Caco-2 (cell line): Measurements from ENCODE around the gene TPM2. TPM values are rescaled to one million over a fixed set of nuclear protein-coding genes. Genes with fewer than 3 reads are reported as not detected.

Experiments used
- BruUV-seq: library from RNA; stranded (reverse); fragments of 400-500 nt; replicated peaks from 2 replicates; lab custom pipeline; 2021; lab: Mats Ljungman, UMichigan
- CTCF ChIA-PET: fragments of 300-600 bp; sonication (Branson Sonifier 250); formaldehyde crosslinking; loops from one replicate; lab custom pipeline; 2022; ENCODE audit warnings: antibody characterized with exemption; lab: Charles Lee
- POLR2A ChIA-PET: fragments of 300-600 bp; sonication (Branson Sonifier 250); formaldehyde crosslinking; loops from one replicate; lab custom pipeline; 2022; ENCODE audit warnings: antibody characterized with exemption; lab: Charles Lee
- DNase-seq, 2 experiments: peaks; one replicate each; pipeline versions ENCODE4 v3.0.0 to v3.0.0-alpha.2; 2020 to 2022
- H3K27me3 ChIP-seq: replicated peaks from 2 replicates; pipeline ENCODE4 v1.6.0; 2011; ENCODE audit warnings: low read length; ENCODE audit not compliant: control insufficient read depth, insufficient read depth
- H3K36me3 ChIP-seq: 2 replicates; pipeline ENCODE4 v1.5.1; 2011; ENCODE audit warnings: low read length; ENCODE audit not compliant: control insufficient read depth, insufficient read depth
- H3K4me1 ChIP-seq: fragments of 250-450 bp; sonication (Bioruptor Pico); 2 replicates; pipeline ENCODE4 v1.5.1; 2020; ENCODE audit warnings: mild to moderate bottlenecking
- H3K4me3 ChIP-seq: 2 replicates; pipeline ENCODE4 v1.5.1; 2011; ENCODE audit warnings: low read depth, mild to moderate bottlenecking, control low read depth, low read length
- H3K9me3 ChIP-seq: fragments of 250-450 bp; sonication (Bioruptor Pico); 2 replicates; pipeline ENCODE4 v1.5.1; 2020; ENCODE audit warnings: mild to moderate bottlenecking, moderate library complexity
- H3K27ac Mint-ChIP-seq: one replicate; pipeline ENCODE4 v1.8.0; 2022; ENCODE audit warnings: mixed read lengths; ENCODE audit not compliant: unreplicated experiment
- H3K27me3 Mint-ChIP-seq: one replicate; pipeline ENCODE4 v1.8.0; 2022; ENCODE audit warnings: mixed read lengths; ENCODE audit not compliant: insufficient read depth, unreplicated experiment
- H3K36me3 Mint-ChIP-seq: one replicate; pipeline ENCODE4 v1.8.0; 2022; ENCODE audit warnings: mild to moderate bottlenecking, mixed read lengths; ENCODE audit not compliant: insufficient read depth, unreplicated experiment
- H3K4me1 Mint-ChIP-seq: one replicate; pipeline ENCODE4 v1.8.0; 2022; ENCODE audit warnings: low read depth, mixed read lengths; ENCODE audit not compliant: unreplicated experiment
- H3K4me3 Mint-ChIP-seq: one replicate; pipeline ENCODE4 v1.8.0; 2022; ENCODE audit warnings: mild to moderate bottlenecking, moderate library complexity, mixed read lengths; ENCODE audit not compliant: unreplicated experiment
- H3K9me3 Mint-ChIP-seq: one replicate; pipeline ENCODE4 v1.8.0; 2022; ENCODE audit warnings: mixed read lengths; ENCODE audit not compliant: unreplicated experiment
- intact Hi-C: fragments of 100-400 bp; cut with micrococcal nuclease; formaldehyde crosslinking; loops from one replicate; pipeline ENCODE4 v1.10.0; 2022; ENCODE audit not compliant: unreplicated experiment
- total RNA-seq: library from RNA; stranded (reverse); gene quantifications from 2 replicates; pipeline ENCODE4 v1.2.3, GENCODE V29; 2022
- TF ChIP-seq, protein P1 (sequence below), 2 experiments: fragments of 200-600 bp in 1 of 2; IDR thresholded peaks; 1 replicate in 1 of 2; 2 replicates in 1 of 2; pipeline versions ENCODE4 v1.5.1 to v1.8.0; 2011 to 2022; ENCODE audit warnings: antibody characterized with exemption in 1 of 2, control low read depth in 1 of 2, inconsistent platforms in 1 of 2, low read depth in 1 of 2, low read length in 1 of 2, mild to moderate bottlenecking in 1 of 2, moderate library complexity in 1 of 2; ENCODE audit not compliant: insufficient read depth in 1 of 2, severe bottlenecking in 1 of 2, unreplicated experiment in 1 of 2

TPM2 gene
- total RNA-seq, 1 experiment from 2014 or later = 21.8 TPM

DNA sequence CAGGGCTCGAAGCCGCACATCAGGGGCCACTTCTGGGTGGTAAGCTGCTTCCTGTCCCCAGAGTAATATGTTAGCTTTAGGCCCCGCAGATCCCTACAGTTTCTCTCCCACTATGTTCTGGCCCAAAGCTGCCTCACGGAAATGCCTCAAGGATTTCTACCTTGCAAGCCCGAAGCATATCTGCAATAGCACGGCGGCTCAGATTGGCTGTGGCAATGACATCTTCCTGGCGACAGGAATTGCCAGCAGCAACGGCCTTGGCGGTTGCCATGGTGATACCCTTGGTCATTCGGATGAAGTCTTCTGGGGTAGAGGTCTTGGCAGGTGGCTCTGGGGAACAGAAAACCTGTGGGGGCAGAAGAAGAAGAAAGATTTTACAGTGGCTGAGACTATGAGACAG, 10.3 kb upstream of the TPM2 start:
- TF ChIP-seq, protein P1, sequence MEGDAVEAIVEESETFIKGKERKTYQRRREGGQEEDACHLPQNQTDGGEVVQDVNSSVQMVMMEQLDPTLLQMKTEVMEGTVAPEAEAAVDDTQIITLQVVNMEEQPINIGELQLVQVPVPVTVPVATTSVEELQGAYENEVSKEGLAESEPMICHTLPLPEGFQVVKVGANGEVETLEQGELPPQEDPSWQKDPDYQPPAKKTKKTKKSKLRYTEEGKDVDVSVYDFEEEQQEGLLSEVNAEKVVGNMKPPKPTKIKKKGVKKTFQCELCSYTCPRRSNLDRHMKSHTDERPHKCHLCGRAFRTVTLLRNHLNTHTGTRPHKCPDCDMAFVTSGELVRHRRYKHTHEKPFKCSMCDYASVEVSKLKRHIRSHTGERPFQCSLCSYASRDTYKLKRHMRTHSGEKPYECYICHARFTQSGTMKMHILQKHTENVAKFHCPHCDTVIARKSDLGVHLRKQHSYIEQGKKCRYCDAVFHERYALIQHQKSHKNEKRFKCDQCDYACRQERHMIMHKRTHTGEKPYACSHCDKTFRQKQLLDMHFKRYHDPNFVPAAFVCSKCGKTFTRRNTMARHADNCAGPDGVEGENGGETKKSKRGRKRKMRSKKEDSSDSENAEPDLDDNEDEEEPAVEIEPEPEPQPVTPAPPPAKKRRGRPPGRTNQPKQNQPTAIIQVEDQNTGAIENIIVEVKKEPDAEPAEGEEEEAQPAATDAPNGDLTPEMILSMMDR (IDR thresholded peaks at IDR 0.05; ENCODE audit: insufficient read depth in 1 of 2, low read depth in 1 of 2, low read length in 1 of 2, severe bottlenecking in 1 of 2, unreplicated experiment in 1 of 2) = no peak
- no peaks in the 10 kb centered on the region for H3K27me3 Mint-ChIP-seq
- BruUV-seq = no TSS peak
- POLR2A ChIA-PET = no interaction called here
- intact Hi-C loops = no loop called here
- Histone ChIP-seq H3K27me3 (no peaks in the 10 kb centered on the region), H3K4me1 (peaks cover 8% of the 10 kb centered on the region), H3K4me3 (no peak overlapping the region), H3K36me3 (peaks cover 1% of the 10 kb centered on the region), H3K9me3 (no peaks in the 10 kb centered on the region)
- no peaks in the 10 kb centered on the region for H3K4me1 Mint-ChIP-seq
- H3K36me3 Mint-ChIP-seq = peaks cover 36% of the 10 kb centered on the region
- H3K9me3 Mint-ChIP-seq = no peaks in the 10 kb centered on the region
- CTCF ChIA-PET = no interaction called here
- no peak for DNase-seq
- no peak overlapping the region for H3K4me3 Mint-ChIP-seq
- no peak overlapping the region for H3K27ac Mint-ChIP-seq

DNA sequence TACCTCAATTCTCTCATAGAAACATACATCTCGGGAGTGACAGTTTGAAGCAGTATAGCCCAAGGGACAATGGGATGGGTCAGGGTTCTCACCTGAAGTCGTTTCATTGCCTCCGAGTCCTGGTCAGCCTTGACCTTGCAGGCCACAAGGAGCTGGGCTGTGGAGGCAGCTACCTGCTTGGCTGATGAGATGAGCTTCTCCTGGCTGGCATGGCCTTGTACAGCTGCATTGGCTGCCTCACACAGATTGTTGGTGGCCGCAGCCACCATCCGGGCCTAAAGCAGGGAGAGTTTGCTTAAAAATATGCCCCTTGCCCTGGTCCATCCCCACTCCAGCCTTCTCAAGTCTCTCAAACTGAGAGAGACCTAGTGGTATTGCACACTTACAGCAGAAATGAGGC, 8.5 kb upstream of the TPM2 start:
- intact Hi-C loops = no loop called here
- ChIA-PET POLR2A (no interaction called here), CTCF (interaction anchor here (0.7 to 4.8 kb wide), 3 partner anchors 25 to 40 kb away, joined by 3 to 35 read pairs (median 5); partner anchors contain the start of genes ARHGEF39, CA9, CCDC107 and RMRP)
- TF ChIP-seq, protein P1 (IDR thresholded peaks at IDR 0.05; ENCODE audit: insufficient read depth in 1 of 2, low read depth in 1 of 2, low read length in 1 of 2, severe bottlenecking in 1 of 2, unreplicated experiment in 1 of 2) = no peak
- H3K36me3 ChIP-seq = peaks cover 1% of the 10 kb centered on the region
- peaks cover 8% of the 10 kb centered on the region for H3K4me1 ChIP-seq
- peaks cover 21% of the 10 kb centered on the region for H3K36me3 Mint-ChIP-seq
- H3K27ac Mint-ChIP-seq = no peak overlapping the region
- no TSS peak for BruUV-seq
- DNase-seq = no peak
- no peak overlapping the region for H3K4me3 ChIP-seq
- H3K27me3 Mint-ChIP-seq = no peaks in the 10 kb centered on the region
- no peaks in the 10 kb centered on the region for H3K27me3 ChIP-seq
- no peak overlapping the region for H3K4me3 Mint-ChIP-seq
- H3K4me1 Mint-ChIP-seq = no peaks in the 10 kb centered on the region
- H3K9me3 ChIP-seq = no peaks in the 10 kb centered on the region
- H3K9me3 Mint-ChIP-seq = no peaks in the 10 kb centered on the region

DNA sequence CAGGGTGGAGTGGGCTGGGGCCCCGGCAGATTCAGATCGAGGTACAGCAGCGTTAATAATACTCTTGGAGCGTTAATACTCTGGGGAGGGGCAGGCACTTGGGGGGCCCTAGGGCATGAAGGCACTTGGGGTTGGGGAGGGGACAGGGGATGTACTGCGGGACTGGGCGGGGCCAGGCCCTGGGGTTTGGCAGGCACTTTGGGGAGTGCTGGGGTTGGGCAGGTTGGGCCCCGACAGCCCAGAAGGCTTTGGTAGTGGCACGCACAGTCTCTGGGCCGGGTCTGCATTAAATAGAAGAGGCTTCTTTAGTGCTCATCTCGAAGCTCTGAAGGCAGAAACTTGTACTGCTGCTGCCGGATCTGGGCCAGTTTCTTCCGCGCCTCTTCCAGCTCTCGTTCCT, 7.8 kb upstream of the TPM2 start:
- Mint-ChIP-seq H3K9me3 (no peaks in the 10 kb centered on the region), H3K4me1 (no peaks in the 10 kb centered on the region), H3K4me3 (no peak overlapping the region), H3K36me3 (peaks cover 15% of the 10 kb centered on the region), H3K27me3 (no peaks in the 10 kb centered on the region), H3K27ac (no peak overlapping the region)
- Histone ChIP-seq H3K4me1 (peaks cover 8% of the 10 kb centered on the region), H3K9me3 (no peaks in the 10 kb centered on the region), H3K4me3 (no peak overlapping the region), H3K36me3 (peaks cover 1% of the 10 kb centered on the region), H3K27me3 (no peaks in the 10 kb centered on the region)
- ChIA-PET POLR2A (interaction anchor here (1.2 to 1.5 kb wide), 2 partner anchors 36 to 51 kb away, joined by 7 to 8 read pairs; no protein-coding TSS in a partner anchor), CTCF (interaction anchor here (1.2 to 4.8 kb wide), 10 partner anchors 11 to 94 kb away, joined by 3 to 35 read pairs (median 6); partner anchors contain the start of genes ARHGEF39, CA9, GBA2 and RGP1)
- TSS peak; percentile 88 for BruUV-seq
- TF ChIP-seq, protein P1 (IDR thresholded peaks at IDR 0.05; ENCODE audit: insufficient read depth in 1 of 2, low read depth in 1 of 2, low read length in 1 of 2, severe bottlenecking in 1 of 2, unreplicated experiment in 1 of 2) = no peak
- no peak for DNase-seq
- intact Hi-C loops = no loop called here
